ENCODE measurements around the gene DIPK1B. TPM values are rescaled to one million over a fixed set of nuclear protein-coding genes. Genes with fewer than 3 reads are reported as not detected.

The DIPK1B gene
- total RNA-seq, 1 donor from 2014 or later = 2.2 TPM

- CTCF ChIA-PET = interaction anchor here (0.8 to 2.1 kb wide), 4 partner anchors 12 to 346 kb away, joined by 3 to 14 read pairs (median 3); partner anchors contain the start of genes LCN8 and MAN1B1
- peak overlapping the region; percentile 73 for H3K27ac Mint-ChIP-seq
- no peaks in the 10 kb centered on the region for H3K9me3 Mint-ChIP-seq
- POLR2A ChIA-PET = interaction anchor here (0.7 to 4.4 kb wide), 9 partner anchors 10 to 460 kb away, joined by 3 to 86 read pairs (median 5); partner anchors contain the start of genes LCN8, MAN1B1 and TPRN
- peaks cover 20% of the 10 kb centered on the region for H3K36me3 Mint-ChIP-seq (ENCODE audit: low read depth)
- intact Hi-C loops (cut with micrococcal nuclease) = loop anchor here (1.0 kb wide), 1 partner anchor 8 kb away; no protein-coding TSS in a partner anchor
- ATAC-seq (ENCODE audit: low read depth) (peak; percentile 18), DNase-seq (no peak)
- H3K4me1 Mint-ChIP-seq = peaks cover 46% of the 10 kb centered on the region
- no peaks in the 10 kb centered on the region for H3K27me3 Mint-ChIP-seq
- no peak for TF ChIP-seq CTCF (IDR thresholded peaks at IDR 0.05)
- H3K4me3 Mint-ChIP-seq = peak overlapping the region; percentile 86
Measured at GRCh38 chr9:136740971-136741882, 28.9 kb downstream of the DIPK1B start.

GRCh38 chr9:136741883-136742571 lies 29.7 kb downstream of the DIPK1B start:
- Mint-ChIP-seq H3K36me3 (ENCODE audit: low read depth) (peaks cover 20% of the 10 kb centered on the region), H3K9me3 (no peaks in the 10 kb centered on the region), H3K4me3 (peak overlapping the region; percentile 86), H3K27ac (peak overlapping the region; percentile 74), H3K27me3 (no peaks in the 10 kb centered on the region), H3K4me1 (peaks cover 50% of the 10 kb centered on the region)
- TF ChIP-seq CTCF (IDR thresholded peaks at IDR 0.05) = no peak
- intact Hi-C loops (cut with micrococcal nuclease) = loop anchor here (1.0 kb wide), 2 partner anchors 7 to 14 kb away; no protein-coding TSS in a partner anchor
- DNase-seq (peak; percentile 57), ATAC-seq (ENCODE audit: low read depth) (peak; percentile 79)
- ChIA-PET CTCF (interaction anchor here (0.8 to 2.1 kb wide), 4 partner anchors 13 to 345 kb away, joined by 3 to 14 read pairs (median 3); partner anchors contain the start of genes LCN8 and MAN1B1), POLR2A (interaction anchor here (0.7 to 4.4 kb wide), 9 partner anchors 9 to 459 kb away, joined by 3 to 86 read pairs (median 5); partner anchors contain the start of genes LCN8, MAN1B1 and TPRN)

GRCh38 chr9:136742591-136743391 lies 30.4 kb downstream of the DIPK1B start, which contains the start of gene LCN10:
Gene LCN10, minus strand, starts transcription at chr9:136742940. Its CDS starts 37 bp downstream, at chr9:136742903.
- H3K9me3 Mint-ChIP-seq = no peaks in the 10 kb centered on the region
- H3K4me1 Mint-ChIP-seq = peaks cover 51% of the 10 kb centered on the region
- peak within 1 kb of the TSS; percentile 74 for H3K27ac Mint-ChIP-seq
- CTCF ChIA-PET = interaction anchor here (2.1 kb wide), 1 partner anchor 14 kb away, joined by 14 read pairs; no protein-coding TSS in a partner anchor
- intact Hi-C loops (cut with micrococcal nuclease) = loop anchor here (1.0 kb wide), 1 partner anchor 14 kb away; no protein-coding TSS in a partner anchor
- peaks cover 19% of the 10 kb centered on the region for H3K36me3 Mint-ChIP-seq (ENCODE audit: low read depth)
- peak within 1 kb of the TSS; percentile 86 for H3K4me3 Mint-ChIP-seq
- no peak for TF ChIP-seq CTCF (IDR thresholded peaks at IDR 0.05)
- DNase-seq = no peak
- ATAC-seq (ENCODE audit: low read depth) = no peak
- POLR2A ChIA-PET = interaction anchor here (1.9 to 4.4 kb wide), 5 partner anchors 8 to 344 kb away, joined by 5 to 86 read pairs (median 15); partner anchors contain the start of genes LCN8 and MAN1B1
- H3K27me3 Mint-ChIP-seq = no peaks in the 10 kb centered on the region

- intact Hi-C loops (cut with micrococcal nuclease) = no loop called here
- DNase-seq = no peak
- Mint-ChIP-seq H3K27ac (no peak overlapping the region), H3K27me3 (no peaks in the 10 kb centered on the region), H3K9me3 (no peaks in the 10 kb centered on the region), H3K4me1 (peaks cover 56% of the 10 kb centered on the region), H3K36me3 (ENCODE audit: low read depth) (peaks cover 12% of the 10 kb centered on the region), H3K4me3 (no peak overlapping the region)
- POLR2A ChIA-PET = interaction anchor here (0.7 to 4.4 kb wide), 3 partner anchors 14 to 16 kb away, joined by 3 to 86 read pairs (median 36); partner anchors contain the start of gene LCN8
- no peak for ATAC-seq (ENCODE audit: low read depth)
- CTCF ChIA-PET = interaction anchor here (0.7 kb wide), 1 partner anchor 16 kb away, joined by 3 read pairs; no protein-coding TSS in a partner anchor
- no peak for TF ChIP-seq CTCF (IDR thresholded peaks at IDR 0.05)
Measured at GRCh38 chr9:136743639-136744211, 31.4 kb downstream of the DIPK1B start.
